ENCODE measurements around the gene NCOA7.
A peak's percentile ranks its signal among the peaks of the same experiment; 100 is the strongest.
"Not testable (repeated sequence)": the region's sequence is repeated elsewhere in the genome, so short reads cannot be mapped to it uniquely, and the experiment has no call there.

NCOA7 gene

DNA sequence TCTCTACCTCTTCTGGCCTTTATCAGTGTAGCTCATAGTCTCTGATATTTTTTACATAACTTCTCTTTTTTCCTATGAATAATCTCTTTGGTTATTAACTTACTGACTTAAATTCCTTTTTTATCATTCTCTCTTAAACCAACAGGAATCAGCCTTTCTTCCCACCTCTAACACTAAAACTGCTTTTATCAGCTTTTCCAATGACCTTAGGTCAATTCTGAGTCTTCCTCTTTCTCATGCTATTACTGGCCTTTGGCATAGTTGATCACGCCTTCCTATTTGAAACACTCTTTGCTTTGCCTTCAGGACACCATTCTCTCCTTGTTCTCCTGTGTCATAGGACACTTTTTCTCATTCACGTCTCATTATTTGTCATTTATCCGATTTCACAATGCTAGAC is 157.7 kb downstream of the NCOA7 start:
- H3K27me3 Mint-ChIP-seq, result peaks cover 4% of the 10 kb centered on the region
- peaks cover 11% of the 10 kb centered on the region for H3K4me1 Mint-ChIP-seq (ENCODE audit: low read depth)
- no peaks in the 10 kb centered on the region for H3K9me3 Mint-ChIP-seq
- no peak overlapping the region for H3K27ac Mint-ChIP-seq
- no peaks in the 10 kb centered on the region for H3K36me3 Mint-ChIP-seq (ENCODE audit: low read depth)
- no peak overlapping the region for H3K4me3 Mint-ChIP-seq

DNA sequence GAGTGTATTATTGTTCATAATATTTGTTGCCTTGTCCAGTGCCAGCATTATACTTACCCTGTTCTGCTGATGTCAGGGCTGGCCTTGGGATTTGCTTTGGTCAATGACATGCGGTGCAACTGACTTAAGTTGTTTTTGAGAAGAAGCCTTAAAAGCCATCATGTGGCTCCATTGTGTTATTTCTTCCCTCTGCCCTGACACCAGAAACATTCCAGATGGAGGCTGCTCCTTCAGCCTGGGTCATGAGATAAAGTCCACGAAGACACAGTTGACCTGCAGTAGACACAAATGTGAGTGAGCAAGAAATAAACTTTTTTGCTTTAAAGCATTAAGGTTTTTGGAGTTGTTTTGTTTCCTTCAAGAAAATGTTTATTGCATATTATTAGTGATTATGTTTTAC is 158.3 kb downstream of the NCOA7 start:
- Mint-ChIP-seq H3K27ac (no peak overlapping the region), H3K9me3 (no peaks in the 10 kb centered on the region), H3K4me3 (no peak overlapping the region), H3K36me3 (ENCODE audit: low read depth) (no peaks in the 10 kb centered on the region), H3K27me3 (peaks cover 4% of the 10 kb centered on the region), H3K4me1 (ENCODE audit: low read depth) (peaks cover 5% of the 10 kb centered on the region)

DNA sequence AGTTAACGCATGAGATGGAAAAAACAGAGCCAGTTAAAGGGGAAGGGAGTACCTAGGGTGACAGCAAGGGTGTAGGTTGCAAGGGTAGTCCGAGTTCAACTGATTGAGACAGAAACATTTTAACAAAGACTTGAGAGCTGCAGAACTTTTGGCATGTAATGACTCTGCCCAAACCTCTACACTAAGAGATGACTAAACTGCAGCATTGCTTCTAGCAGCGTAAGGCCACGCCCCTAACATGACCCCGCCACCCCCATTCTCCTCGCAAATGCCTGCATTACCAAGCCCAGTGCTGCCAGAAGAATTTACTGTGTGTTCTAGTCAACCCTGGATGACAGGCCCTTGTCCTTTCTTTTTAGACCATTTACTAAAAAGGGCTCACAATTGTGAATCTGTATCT is 159.5 kb downstream of the NCOA7 start:
- Mint-ChIP-seq H3K36me3 (ENCODE audit: low read depth) (no peaks in the 10 kb centered on the region), H3K4me3 (no peak overlapping the region), H3K9me3 (no peaks in the 10 kb centered on the region), H3K27me3 (peaks cover 4% of the 10 kb centered on the region), H3K4me1 (ENCODE audit: low read depth) (no peaks in the 10 kb centered on the region), H3K27ac (no peak overlapping the region)

DNA sequence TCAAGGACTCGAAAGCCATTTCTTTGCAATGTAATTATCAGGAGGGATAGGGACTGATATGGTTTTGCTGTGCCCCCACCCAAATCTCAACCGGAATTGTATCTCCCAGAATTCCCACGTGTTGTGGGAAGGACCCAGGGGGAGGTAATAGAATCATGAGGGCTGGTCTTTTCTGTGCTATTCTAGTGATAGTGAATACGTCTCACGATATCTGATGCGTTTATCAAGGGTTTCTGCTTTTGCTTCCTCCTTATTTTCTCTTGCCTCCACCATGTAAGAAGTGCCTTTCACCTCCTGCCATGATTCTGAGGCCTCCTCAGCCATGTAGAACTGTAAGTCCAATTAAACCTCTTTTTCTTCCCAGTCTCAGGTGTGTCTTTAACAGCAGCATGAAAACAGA is 160.0 kb downstream of the NCOA7 start:
- not testable (repeated sequence) for H3K36me3 Mint-ChIP-seq (ENCODE audit: low read depth); H3K4me3 Mint-ChIP-seq; H3K9me3 Mint-ChIP-seq; H3K27ac Mint-ChIP-seq; H3K4me1 Mint-ChIP-seq (ENCODE audit: low read depth); H3K27me3 Mint-ChIP-seq

DNA sequence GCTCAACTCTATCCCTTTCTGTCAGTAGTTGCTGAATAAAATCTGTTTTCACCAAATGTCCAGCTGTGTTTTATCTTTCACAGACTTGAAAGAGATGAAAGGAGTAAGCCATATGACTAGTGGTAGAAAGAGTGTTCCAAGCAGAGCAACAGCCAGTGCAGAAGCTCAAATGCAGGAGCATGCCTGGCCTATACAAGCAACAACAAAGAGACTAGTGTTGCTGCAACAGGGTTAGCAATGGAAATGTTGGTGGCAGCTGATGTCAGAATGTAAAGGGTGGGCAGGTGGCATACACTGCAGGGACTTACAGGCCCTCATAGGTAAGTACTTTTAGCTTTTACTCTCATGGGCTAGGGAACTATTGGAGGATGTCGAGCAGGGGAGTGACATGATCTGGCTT is 160.6 kb downstream of the NCOA7 start:
- Mint-ChIP-seq H3K4me1 (ENCODE audit: low read depth) (peaks cover 6% of the 10 kb centered on the region), H3K27me3 (peaks cover 4% of the 10 kb centered on the region), H3K9me3 (no peaks in the 10 kb centered on the region), H3K27ac (no peak overlapping the region), H3K4me3 (no peak overlapping the region), H3K36me3 (ENCODE audit: low read depth) (no peaks in the 10 kb centered on the region)

DNA sequence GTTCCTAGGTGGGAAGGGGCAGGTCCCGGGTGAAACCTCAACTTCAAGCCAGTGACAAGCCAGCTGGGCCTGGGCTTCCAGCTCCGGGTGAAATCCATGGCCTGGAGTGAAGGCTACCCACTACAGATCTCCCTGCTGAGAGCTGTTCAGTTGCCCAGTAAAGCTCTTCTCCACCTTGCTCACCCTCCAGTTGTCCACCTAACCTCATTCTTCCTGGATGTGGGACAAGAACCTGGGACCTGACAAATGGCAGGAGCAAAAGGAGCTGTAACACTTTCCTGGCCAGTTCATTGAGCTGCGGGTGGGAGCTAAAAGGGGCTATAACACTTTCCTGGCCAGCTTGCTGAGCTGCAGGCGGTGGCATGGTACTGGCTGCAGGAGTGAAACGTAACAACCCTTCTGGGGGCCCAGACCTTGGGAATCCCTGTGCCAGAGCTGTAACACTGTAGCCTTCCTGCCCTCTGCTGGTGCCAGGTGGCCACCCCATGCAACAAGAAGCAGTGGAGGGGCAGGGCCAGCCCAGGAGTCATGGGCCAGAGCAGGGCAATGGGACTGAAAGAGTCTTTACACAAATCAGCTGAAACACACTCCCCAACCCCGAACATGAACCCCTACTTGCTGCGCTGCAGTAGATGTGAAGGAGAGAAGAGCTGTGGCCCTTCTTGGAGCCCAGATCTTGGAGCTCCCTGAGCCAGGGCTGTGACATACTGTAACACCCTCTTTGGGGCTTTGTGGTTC is 162.2 kb downstream of the NCOA7 start:
- no peaks in the 10 kb centered on the region for H3K36me3 Mint-ChIP-seq (ENCODE audit: low read depth)
- H3K27ac Mint-ChIP-seq, result no peak overlapping the region
- H3K4me1 Mint-ChIP-seq (ENCODE audit: low read depth), result peaks cover 6% of the 10 kb centered on the region
- H3K9me3 Mint-ChIP-seq, result no peaks in the 10 kb centered on the region
- H3K4me3 Mint-ChIP-seq, result no peak overlapping the region
- H3K27me3 Mint-ChIP-seq, result peaks cover 4% of the 10 kb centered on the region

DNA sequence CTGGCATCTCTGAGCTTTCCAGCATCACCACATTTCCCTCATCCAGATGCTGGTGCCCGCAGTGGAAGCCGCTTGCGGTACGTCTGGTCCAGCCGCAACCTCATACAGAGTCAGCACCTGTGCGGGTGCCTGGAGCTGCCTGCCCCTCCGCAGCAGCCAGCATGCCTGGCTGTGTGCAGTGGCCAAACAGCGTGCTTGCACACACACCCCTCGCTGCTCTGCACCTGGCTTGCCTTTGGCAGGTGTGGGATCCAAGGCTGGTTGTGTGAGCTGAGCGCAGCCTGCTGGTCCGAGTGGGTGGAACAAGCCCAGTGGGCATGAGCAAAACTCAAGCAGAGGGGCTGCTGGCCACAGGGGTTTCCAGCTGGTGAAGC is 162.7 kb downstream of the NCOA7 start:
- H3K4me3 Mint-ChIP-seq, result no peak overlapping the region
- peaks cover 4% of the 10 kb centered on the region for H3K27me3 Mint-ChIP-seq
- peaks cover 6% of the 10 kb centered on the region for H3K4me1 Mint-ChIP-seq (ENCODE audit: low read depth)
- H3K9me3 Mint-ChIP-seq, result no peaks in the 10 kb centered on the region
- H3K36me3 Mint-ChIP-seq (ENCODE audit: low read depth), result no peaks in the 10 kb centered on the region
- no peak overlapping the region for H3K27ac Mint-ChIP-seq

DNA sequence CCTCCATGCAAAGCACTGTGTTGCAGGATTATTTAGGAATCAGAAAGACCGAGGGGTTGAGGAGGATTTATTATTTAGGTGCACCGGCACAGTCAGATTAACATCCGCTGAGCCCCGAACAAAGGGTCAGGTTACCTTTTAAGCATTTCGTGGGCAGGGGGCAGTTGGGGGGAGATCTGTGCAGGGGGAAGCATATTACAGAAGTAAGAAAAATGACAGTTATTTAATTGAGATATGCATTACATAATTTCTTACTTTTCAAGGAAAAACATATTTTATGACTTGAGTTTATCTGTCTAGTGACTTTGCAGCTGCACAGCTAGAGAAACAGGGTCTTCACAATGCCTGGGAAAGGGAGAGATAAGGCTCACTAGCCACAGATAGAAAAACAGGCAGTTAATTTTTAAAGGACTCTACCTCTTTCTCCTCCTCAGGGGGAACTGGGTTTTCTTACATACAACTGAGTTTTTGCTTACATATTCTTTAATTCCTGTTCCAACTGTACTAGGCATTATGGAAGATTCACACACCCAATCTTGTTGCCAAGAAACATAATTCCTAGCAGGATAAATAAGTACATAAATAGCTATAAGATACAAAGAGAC is 164.1 kb downstream of the NCOA7 start:
- Mint-ChIP-seq H3K27me3 (peaks cover 4% of the 10 kb centered on the region), H3K9me3 (no peaks in the 10 kb centered on the region), H3K27ac (no peak overlapping the region), H3K4me1 (ENCODE audit: low read depth) (peaks cover 6% of the 10 kb centered on the region), H3K36me3 (ENCODE audit: low read depth) (no peaks in the 10 kb centered on the region), H3K4me3 (no peak overlapping the region)

DNA sequence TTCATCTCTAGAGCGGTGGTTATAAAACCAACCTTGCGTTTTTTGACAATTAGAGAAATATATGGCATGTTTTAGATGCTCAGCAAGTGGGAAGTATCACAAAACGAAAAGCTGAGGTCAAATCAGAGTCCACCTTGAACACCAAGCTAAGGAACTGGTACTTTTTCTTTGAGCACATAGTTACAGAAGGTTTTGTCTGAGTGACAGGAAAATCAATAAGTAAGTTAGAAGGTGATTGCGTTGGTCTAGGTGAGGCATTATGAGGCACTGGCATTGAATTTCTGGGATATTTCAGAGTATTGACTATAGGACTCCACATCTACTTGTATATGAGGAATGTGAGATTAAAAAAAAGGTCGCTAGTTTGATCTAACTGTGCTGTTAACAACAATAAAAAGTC is 165.2 kb downstream of the NCOA7 start:
- peaks cover 6% of the 10 kb centered on the region for H3K4me1 Mint-ChIP-seq (ENCODE audit: low read depth)
- H3K27ac Mint-ChIP-seq, result peak overlapping the region; percentile 72
- no peak overlapping the region for H3K4me3 Mint-ChIP-seq

DNA sequence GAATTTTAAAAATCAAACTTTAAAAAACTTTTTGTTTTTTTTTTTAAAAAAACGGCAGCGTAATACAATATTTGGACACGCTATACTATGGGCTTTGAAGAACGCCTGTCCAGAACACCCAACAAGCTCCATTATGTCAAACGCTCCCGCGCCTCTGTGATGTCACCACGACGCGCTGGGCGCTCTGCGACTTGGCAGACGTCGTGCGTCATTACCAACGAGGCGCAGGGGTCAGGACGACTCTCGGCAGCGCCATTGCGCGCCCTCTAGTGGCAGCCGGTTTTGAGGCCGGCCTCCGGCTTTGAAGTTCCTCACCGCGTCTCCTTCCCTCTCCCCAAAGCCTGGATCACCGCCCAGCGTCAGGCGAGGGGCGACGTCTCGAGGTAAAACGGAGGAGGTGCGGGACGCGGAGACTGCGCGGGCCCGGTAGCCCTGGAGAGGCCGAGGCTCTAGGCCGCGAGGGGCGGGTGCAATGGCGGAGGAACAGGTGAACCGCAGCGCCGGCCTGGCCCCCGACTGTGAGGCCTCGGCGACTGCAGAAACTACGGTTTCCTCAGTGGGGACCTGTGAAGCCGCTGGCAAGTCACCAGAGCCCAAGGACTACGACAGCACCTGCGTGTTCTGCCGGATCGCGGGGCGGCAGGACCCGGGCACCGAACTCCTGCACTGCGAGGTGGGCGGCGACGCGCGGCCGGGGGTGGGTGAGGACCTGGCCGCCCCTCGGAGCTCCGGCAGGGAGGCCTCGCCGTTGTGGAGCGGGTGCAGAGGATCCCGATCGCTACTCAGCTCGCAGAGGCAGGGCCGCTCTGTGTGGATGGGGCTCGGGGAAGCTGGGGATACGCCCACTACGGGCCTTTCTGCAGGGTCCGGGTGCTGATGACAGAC is 166.0 kb downstream of the NCOA7 start, which contains the start of gene HINT3:
Gene HINT3 (plus strand): TSS at position 265 of the 885 bp plus-strand sequence. CDS start 208 bp downstream, at position 473.
- Mint-ChIP-seq H3K9me3 (no peaks in the 10 kb centered on the region), H3K4me1 (ENCODE audit: low read depth) (peaks cover 6% of the 10 kb centered on the region), H3K36me3 (ENCODE audit: low read depth) (no peaks in the 10 kb centered on the region), H3K27me3 (peaks cover 4% of the 10 kb centered on the region), H3K27ac (peak within 1 kb of the TSS; percentile 84), H3K4me3 (no peak within 1 kb of the TSS)

More for the DNA sequence above, 165.2 kb downstream of the NCOA7 start:
- no peaks in the 10 kb centered on the region for H3K9me3 Mint-ChIP-seq
- H3K36me3 Mint-ChIP-seq (ENCODE audit: low read depth), result no peaks in the 10 kb centered on the region
- peaks cover 4% of the 10 kb centered on the region for H3K27me3 Mint-ChIP-seq

DNA sequence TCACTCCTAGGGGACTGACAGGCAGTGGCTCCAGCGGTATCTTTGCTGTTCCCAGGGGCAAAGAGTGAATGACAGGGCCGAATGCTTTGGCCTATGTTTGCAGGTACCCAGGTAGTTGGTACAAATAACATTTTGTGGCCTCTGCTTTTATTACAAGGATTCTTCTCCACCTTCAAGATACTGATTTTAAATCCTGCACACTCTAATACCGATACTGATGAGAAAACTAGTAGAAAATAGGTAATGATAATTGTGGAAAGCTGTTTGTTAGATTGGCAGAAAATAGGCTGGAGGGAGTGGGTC is 166.6 kb downstream of the NCOA7 start:
- H3K9me3 Mint-ChIP-seq, result no peaks in the 10 kb centered on the region
- H3K4me1 Mint-ChIP-seq (ENCODE audit: low read depth), result peaks cover 6% of the 10 kb centered on the region
- no peak overlapping the region for H3K4me3 Mint-ChIP-seq
- H3K27ac Mint-ChIP-seq, result no peak overlapping the region
- H3K27me3 Mint-ChIP-seq, result peaks cover 1% of the 10 kb centered on the region
- no peaks in the 10 kb centered on the region for H3K36me3 Mint-ChIP-seq (ENCODE audit: low read depth)

DNA sequence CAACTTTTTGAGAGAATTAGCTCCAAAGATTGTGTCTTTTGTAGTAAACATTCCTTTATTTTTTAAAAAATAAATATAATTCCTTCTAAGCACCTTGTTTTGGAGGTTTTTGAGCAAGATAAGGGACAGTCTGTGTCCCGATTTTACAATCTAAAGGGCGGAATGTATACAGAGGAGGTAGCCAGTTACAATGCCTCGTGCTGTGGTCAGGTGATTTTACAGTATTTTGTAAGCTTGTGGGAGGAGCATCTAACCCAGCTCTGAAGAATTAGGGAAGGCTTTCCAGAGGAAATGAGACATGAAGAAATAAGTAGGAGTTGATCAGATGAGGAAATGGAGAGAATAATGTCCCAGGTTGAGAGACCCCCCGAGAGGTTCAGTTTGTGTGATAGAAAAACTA is 167.1 kb downstream of the NCOA7 start:
- Mint-ChIP-seq H3K27me3 (no peaks in the 10 kb centered on the region), H3K36me3 (ENCODE audit: low read depth) (no peaks in the 10 kb centered on the region), H3K4me1 (ENCODE audit: low read depth) (peaks cover 6% of the 10 kb centered on the region), H3K9me3 (no peaks in the 10 kb centered on the region), H3K4me3 (no peak overlapping the region), H3K27ac (no peak overlapping the region)

DNA sequence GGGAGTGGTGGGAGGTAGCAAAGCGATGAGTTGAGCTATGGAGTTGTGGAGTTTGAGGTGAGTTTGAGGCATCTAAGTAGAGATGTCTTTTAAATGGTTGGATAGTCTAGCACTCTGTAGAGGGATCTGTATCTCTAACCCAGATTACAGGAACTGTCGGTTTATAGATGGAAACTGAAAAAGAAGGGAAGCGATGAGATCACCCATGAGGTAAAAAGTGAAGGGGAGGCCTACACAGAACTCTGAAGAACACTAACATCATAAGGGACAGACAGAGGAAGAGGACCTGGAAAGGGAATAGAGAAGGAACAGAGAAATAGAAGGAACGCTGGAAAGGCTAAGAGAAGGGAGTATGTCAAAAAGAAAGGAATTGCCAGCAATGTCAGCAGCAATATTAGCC is 168.3 kb downstream of the NCOA7 start:
- H3K36me3 Mint-ChIP-seq (ENCODE audit: low read depth), result no peaks in the 10 kb centered on the region
- no peak overlapping the region for H3K4me3 Mint-ChIP-seq
- H3K27me3 Mint-ChIP-seq, result no peaks in the 10 kb centered on the region
- no peak overlapping the region for H3K27ac Mint-ChIP-seq
- H3K4me1 Mint-ChIP-seq (ENCODE audit: low read depth), result peaks cover 10% of the 10 kb centered on the region
- H3K9me3 Mint-ChIP-seq, result no peaks in the 10 kb centered on the region

DNA sequence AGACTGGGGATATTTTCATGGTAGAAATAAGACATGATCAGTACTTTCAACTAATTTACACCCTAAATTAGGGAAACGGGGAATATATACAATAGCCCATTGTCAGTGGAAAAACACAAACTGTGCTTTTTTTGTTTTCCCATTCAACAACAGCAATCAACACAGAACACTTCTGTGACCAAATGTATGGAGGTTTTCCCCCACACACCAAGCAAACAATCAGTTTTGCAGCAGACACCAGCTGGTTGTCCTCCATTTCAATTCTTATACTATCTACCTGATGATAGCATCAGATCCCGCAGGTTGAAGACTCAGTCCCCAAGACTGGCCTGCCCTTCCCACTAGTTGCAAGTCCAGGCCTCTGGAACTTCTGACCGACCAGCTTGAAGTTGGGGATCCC is 170.4 kb downstream of the NCOA7 start:
- Mint-ChIP-seq H3K36me3 (ENCODE audit: low read depth) (no peaks in the 10 kb centered on the region), H3K9me3 (no peaks in the 10 kb centered on the region), H3K4me3 (no peak overlapping the region), H3K27ac (no peak overlapping the region), H3K4me1 (ENCODE audit: low read depth) (peaks cover 6% of the 10 kb centered on the region), H3K27me3 (no peaks in the 10 kb centered on the region)

DNA sequence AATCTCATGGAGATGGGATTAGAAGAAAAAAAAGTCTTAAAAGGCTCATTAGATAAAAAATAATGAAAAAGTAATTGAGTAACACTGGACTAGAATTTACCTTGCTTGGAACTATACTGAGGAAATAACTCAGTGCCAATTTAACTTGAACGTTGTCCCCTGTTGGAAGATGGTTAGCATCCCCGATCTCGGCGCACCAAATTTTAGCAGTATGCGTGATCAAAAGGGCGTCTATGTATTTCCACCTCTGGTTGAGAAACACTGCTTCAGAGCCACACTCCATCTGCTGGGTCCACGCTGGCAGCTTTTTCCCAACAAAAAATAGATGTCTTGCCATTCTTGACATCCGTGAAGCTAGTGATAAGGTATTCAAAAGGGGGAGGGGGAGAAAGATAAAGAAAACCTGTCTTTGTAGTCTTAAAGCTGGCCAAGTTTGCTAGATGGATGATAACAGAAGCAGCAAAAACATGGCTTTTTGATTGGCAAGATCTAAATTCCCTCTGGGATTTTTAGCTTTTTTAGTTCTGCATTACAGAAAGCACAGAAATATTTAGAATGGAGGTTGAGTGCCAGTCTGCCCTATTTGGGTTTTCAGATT is 172.2 kb downstream of the NCOA7 start:
- Mint-ChIP-seq H3K4me1 (ENCODE audit: low read depth) (peaks cover 5% of the 10 kb centered on the region), H3K27ac (no peak overlapping the region), H3K36me3 (ENCODE audit: low read depth) (peaks cover 16% of the 10 kb centered on the region), H3K9me3 (no peaks in the 10 kb centered on the region), H3K4me3 (no peak overlapping the region), H3K27me3 (no peaks in the 10 kb centered on the region)

All from stimulated activated naive CD8-positive, alpha-beta T cell treated with anti-CD3 and anti-CD28 coated beads, Interleukin-15, Interleukin-2, amounts not matched to agents 100 ng/mL and 50 ng/mL, for 24 hours (primary cell).